C4-2B (cell line): Measurements from ENCODE around the gene RPS6KA4.
A peak's percentile ranks its signal among the peaks of the same experiment; 100 is the strongest.

Experiments used
- H3K27ac ChIP-seq: fragments of 450-650 bp; 2 replicates; pipeline ENCODE4 v1.5.1; 2017
- CTCF ChIP-seq: fragments of 450-650 bp; conservative IDR thresholded peaks from 2 replicates; pipeline ENCODE4 v1.5.1; 2017; ENCODE audit warnings: mild to moderate bottlenecking
- ZFX ChIP-seq: fragments of 450-650 bp; IDR thresholded peaks from 2 replicates; pipeline ENCODE4 v1.6.1; 2017

The RPS6KA4 gene

GRCh38 chr11:64316672-64317324 is 42.2 kb upstream of the RPS6KA4 start:
- TF ChIP-seq ZFX (no peak), CTCF (no peak; the same call in 1 of the 2 replicates)

GRCh38 chr11:64317325-64317960 is 41.5 kb upstream of the RPS6KA4 start, which contains the start of gene TRMT112:
Gene TRMT112 (minus strand): TSS chr11:64317559. CDS start chr11:64317526, 33 bp downstream.
- TF ChIP-seq ZFX (no peak), CTCF (no peak)

More at GRCh38 chr11:64316672-64317324, 42.2 kb upstream of the RPS6KA4 start:
- peak overlapping the region; percentile 95 for H3K27ac ChIP-seq

GRCh38 chr11:64317961-64318765 is 40.8 kb upstream of the RPS6KA4 start, which contains the start of gene PRDX5:
Gene PRDX5 (plus strand): TSS chr11:64318121. CDS start chr11:64318216, 95 bp downstream.
- H3K27ac ChIP-seq = peak within 1 kb of the TSS; percentile 95
- no peak for TF ChIP-seq ZFX
- TF ChIP-seq CTCF = no peak

More at GRCh38 chr11:64317325-64317960, 41.5 kb upstream of the RPS6KA4 start, which contains the start of gene TRMT112:
- peak within 1 kb of the TSS; percentile 95 for H3K27ac ChIP-seq

GRCh38 chr11:64318766-64319761 is 39.9 kb upstream of the RPS6KA4 start:
- peak overlapping the region; percentile 95 for H3K27ac ChIP-seq
- TF ChIP-seq CTCF (no peak), ZFX (no peak)

GRCh38 chr11:64320556-64320955 is 38.4 kb upstream of the RPS6KA4 start:
- TF ChIP-seq CTCF (no peak), ZFX (no peak)
- H3K27ac ChIP-seq = no peak overlapping the region

GRCh38 chr11:64321026-64321425 is 37.9 kb upstream of the RPS6KA4 start:
- no peak overlapping the region for H3K27ac ChIP-seq
- TF ChIP-seq ZFX = no peak
- TF ChIP-seq CTCF = no peak
